ENCODE results near the gene SLC24A3.

SLC24A3 gene

DNA sequence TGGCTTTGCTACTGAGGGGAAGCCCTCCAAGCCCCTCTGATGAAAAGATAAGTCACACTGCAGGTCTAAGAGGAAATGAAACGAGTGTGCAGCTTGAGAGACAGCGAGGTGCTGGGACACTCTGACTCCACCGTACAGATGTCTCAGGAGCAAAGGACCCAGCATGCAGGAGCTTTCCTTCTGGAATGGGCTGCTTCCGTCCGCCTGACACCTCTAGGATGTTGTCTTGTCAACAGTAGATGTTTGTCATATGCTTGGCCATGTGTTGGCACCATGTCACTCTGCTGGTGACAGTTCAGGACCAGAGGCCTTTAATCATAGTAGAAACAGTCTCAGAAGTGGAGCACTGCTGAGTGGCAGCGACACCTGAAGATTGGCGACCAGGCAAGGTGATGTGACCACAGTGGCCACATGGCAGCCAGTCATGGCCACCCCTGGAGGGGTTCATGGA lies 46.7 kb downstream of the SLC24A3 start:
- no peak for DNase-seq (ENCODE audit: extremely low spot score)
- TF ChIP-seq ZNF384 (IDR thresholded peaks at IDR 0.05) (no peak), NFRKB (IDR thresholded peaks at IDR 0.05) (no peak), L3MBTL2 (conservative IDR thresholded peaks at IDR 0.05) (no peak), SUZ12 (IDR thresholded peaks at IDR 0.05) (no peak), ARNT (IDR thresholded peaks at IDR 0.05) (no peak), HDGF (IDR thresholded peaks at IDR 0.05; ENCODE audit: borderline replicate concordance) (no peak), CTBP1 (IDR thresholded peaks at IDR 0.05; ENCODE audit: borderline replicate concordance) (no peak), SP1 (IDR thresholded peaks at IDR 0.05) (no peak), LEF1 (IDR thresholded peaks at IDR 0.05; ENCODE audit: borderline replicate concordance) (no peak), ELF4 (IDR thresholded peaks at IDR 0.05) (no peak), FOXM1 (IDR thresholded peaks at IDR 0.05; ENCODE audit: borderline replicate concordance) (no peak), TARDBP (IDR thresholded peaks at IDR 0.05) (no peak), FOXA1 (IDR thresholded peaks at IDR 0.05) (no peak), FOXK2 (IDR thresholded peaks at IDR 0.05) (no peak)
- TF ChIP-seq, protein P1, sequence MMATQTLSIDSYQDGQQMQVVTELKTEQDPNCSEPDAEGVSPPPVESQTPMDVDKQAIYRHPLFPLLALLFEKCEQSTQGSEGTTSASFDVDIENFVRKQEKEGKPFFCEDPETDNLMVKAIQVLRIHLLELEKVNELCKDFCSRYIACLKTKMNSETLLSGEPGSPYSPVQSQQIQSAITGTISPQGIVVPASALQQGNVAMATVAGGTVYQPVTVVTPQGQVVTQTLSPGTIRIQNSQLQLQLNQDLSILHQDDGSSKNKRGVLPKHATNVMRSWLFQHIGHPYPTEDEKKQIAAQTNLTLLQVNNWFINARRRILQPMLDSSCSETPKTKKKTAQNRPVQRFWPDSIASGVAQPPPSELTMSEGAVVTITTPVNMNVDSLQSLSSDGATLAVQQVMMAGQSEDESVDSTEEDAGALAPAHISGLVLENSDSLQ (IDR thresholded peaks at IDR 0.05): no peak
- CTCF ChIA-PET: no interaction called here
- POLR2A ChIA-PET: no interaction called here

DNA sequence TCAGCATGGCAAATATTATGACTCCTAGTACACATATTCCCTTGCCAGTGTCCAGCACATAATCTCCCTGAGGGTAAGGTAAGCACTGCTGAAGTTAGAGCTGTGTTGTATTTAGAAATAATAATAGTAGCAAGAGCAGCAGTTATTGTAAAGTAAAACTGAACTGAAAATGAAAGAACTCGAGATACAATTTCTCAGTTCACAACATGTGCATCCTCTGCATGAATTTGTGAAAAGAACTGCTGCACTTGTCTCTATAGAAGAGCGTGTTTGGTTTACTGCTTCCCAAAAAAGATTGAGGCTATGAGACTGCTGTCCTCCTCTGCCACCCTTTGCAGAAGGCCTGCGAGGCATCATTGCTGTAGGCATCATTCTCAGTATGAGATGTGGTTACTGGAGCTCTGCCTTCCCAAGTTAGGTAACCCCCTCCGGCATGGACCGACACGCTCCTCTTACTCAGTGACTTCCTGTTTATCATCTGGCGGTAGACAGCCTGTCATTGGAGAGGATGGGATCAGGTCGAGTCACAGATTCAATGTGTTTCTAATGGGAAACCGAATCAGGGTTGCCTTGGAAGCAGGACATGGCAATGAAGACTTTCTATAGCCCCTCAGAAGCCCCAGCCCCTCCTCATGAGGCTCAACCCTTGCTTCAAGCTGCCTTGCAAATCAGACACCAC lies 48.1 kb downstream of the SLC24A3 start:
- TF ChIP-seq SP1 (IDR thresholded peaks at IDR 0.05): no peak
- TF ChIP-seq, protein P1 (IDR thresholded peaks at IDR 0.05): no peak
- TF ChIP-seq FOXK2 (IDR thresholded peaks at IDR 0.05): no peak
- no peak for TF ChIP-seq TARDBP (IDR thresholded peaks at IDR 0.05)
- no peak for TF ChIP-seq BHLHE40 (IDR thresholded peaks at IDR 0.05; ENCODE audit: borderline replicate concordance)
- no peak for TF ChIP-seq CTBP1 (IDR thresholded peaks at IDR 0.05; ENCODE audit: borderline replicate concordance)
- no peak for TF ChIP-seq NFRKB (IDR thresholded peaks at IDR 0.05)
- no peak for TF ChIP-seq ELF4 (IDR thresholded peaks at IDR 0.05)
- CTCF ChIA-PET: no interaction called here
- POLR2A ChIA-PET: no interaction called here
- DNase-seq (ENCODE audit: extremely low spot score): no peak

DNA sequence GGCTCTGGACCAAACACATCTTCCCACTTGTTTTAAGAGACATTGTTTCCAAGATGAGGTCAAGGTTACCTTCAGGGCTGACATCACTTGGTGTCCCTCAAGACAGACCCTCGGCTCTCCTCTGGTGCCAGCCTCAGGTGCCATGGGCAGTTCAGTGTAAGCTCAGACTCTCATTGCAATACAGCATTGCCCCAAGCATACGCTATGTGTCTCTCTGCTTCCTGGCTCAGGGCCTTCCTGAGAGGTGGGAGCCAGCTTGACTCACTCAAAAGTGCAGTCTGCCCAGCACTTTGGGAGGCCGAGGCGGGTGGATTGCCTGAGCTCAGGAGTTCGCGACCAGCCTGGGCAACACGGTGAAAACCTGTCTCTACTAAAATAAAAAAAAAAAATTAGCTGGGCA lies 51.7 kb downstream of the SLC24A3 start:
- ChIA-PET POLR2A (no interaction called here), CTCF (no interaction called here)
- no peak for DNase-seq (ENCODE audit: extremely low spot score)
- TF ChIP-seq TARDBP (IDR thresholded peaks at IDR 0.05): no peak
- TF ChIP-seq SP1 (IDR thresholded peaks at IDR 0.05): no peak
- TF ChIP-seq HDGF (IDR thresholded peaks at IDR 0.05; ENCODE audit: borderline replicate concordance): no peak
- TF ChIP-seq, protein P1 (IDR thresholded peaks at IDR 0.05): no peak
- TF ChIP-seq FOXM1 (IDR thresholded peaks at IDR 0.05; ENCODE audit: borderline replicate concordance): no peak
- TF ChIP-seq BHLHE40 (IDR thresholded peaks at IDR 0.05; ENCODE audit: borderline replicate concordance): no peak
- no peak for TF ChIP-seq L3MBTL2 (conservative IDR thresholded peaks at IDR 0.05)
- TF ChIP-seq FOXA1 (IDR thresholded peaks at IDR 0.05): no peak
- no peak for TF ChIP-seq SUZ12 (IDR thresholded peaks at IDR 0.05)
- no peak for TF ChIP-seq ZNF384 (IDR thresholded peaks at IDR 0.05)
- TF ChIP-seq ARNT (IDR thresholded peaks at IDR 0.05): no peak
- no peak for TF ChIP-seq LEF1 (IDR thresholded peaks at IDR 0.05; ENCODE audit: borderline replicate concordance)
- TF ChIP-seq NFRKB (IDR thresholded peaks at IDR 0.05): no peak
- TF ChIP-seq ELF4 (IDR thresholded peaks at IDR 0.05): no peak
- TF ChIP-seq FOXK2 (IDR thresholded peaks at IDR 0.05): no peak

DNA sequence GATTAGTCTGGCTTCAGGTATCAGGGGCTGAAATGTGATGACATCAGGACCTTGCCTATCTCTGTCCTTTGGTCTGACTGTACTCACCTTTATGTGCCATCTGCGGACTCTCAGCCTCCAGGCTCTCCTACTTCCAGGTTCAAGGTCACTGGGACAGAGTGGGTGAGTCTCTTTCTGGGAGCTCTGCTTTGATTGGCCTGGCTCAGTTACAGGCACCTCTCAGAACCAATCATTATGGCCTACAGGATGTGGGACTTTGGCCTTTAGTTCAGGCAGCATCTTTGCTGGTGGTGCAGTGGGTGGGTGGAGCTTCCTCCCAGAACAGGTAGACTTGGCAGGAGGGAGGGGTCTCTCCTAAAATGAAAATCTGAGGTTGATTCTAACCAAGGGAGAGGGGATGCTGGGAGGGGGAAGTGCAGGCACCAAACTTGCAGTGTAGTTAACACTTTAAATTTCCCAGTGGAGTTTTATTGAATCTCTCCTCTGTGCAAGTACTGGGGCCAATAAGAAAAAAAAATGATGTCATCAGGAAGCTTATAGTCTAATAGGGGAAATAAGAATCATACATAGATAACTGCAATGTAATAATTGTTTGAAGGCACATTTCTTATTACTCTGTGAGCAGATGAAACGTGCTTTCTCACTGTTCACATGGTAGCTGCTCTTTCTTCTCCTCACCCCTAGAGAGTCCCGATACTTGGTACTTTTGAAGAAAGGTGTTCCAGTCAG lies 53.4 kb downstream of the SLC24A3 start:
- ChIA-PET POLR2A (no interaction called here), CTCF (no interaction called here)
- no peak for DNase-seq (ENCODE audit: extremely low spot score)
- TF ChIP-seq ZNF384 (IDR thresholded peaks at IDR 0.05) (no peak), HDGF (IDR thresholded peaks at IDR 0.05; ENCODE audit: borderline replicate concordance) (no peak), NFRKB (IDR thresholded peaks at IDR 0.05) (no peak)
- TF ChIP-seq, protein P1 (IDR thresholded peaks at IDR 0.05): peak; percentile 82

DNA sequence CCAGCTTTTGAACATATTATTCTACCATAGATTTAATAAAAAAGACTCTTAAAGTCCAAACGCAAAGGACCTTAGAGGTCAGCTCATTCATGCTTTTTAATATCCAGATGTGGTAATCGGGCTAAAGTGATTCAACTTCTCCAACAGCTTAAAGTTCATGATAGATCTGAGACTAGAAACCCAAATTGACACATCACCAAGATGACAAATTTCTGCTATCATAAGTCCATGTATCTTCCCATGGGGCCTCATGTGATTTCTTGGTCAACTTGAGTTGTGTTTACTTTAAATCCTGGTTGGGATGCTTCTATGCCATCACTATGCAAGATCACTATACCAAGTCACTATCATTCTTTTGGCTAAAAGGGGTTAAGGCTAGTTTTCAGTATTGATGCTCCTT lies 56.0 kb downstream of the SLC24A3 start:
- ChIA-PET POLR2A (no interaction called here), CTCF (no interaction called here)
- TF ChIP-seq FOXA1 (IDR thresholded peaks at IDR 0.05) (no peak), LEF1 (IDR thresholded peaks at IDR 0.05; ENCODE audit: borderline replicate concordance) (no peak), ELF4 (IDR thresholded peaks at IDR 0.05) (no peak), SUZ12 (IDR thresholded peaks at IDR 0.05) (no peak), SP1 (IDR thresholded peaks at IDR 0.05) (no peak), BHLHE40 (IDR thresholded peaks at IDR 0.05; ENCODE audit: borderline replicate concordance) (no peak), TARDBP (IDR thresholded peaks at IDR 0.05) (no peak)
- no peak for DNase-seq (ENCODE audit: extremely low spot score)
